GM19025 (cell line): Measurements from ENCODE around the gene MICU1.
"Not testable (repeated sequence)": the region's sequence is repeated elsewhere in the genome, so short reads cannot be mapped to it uniquely, and the experiment has no call there.

Experiments
- ATAC-seq: cut with Tn5 transposase; IDR thresholded peaks from one replicate; pipeline ENCODE4 v1.9.1; 2021; ENCODE audit warnings: mild to moderate bottlenecking, low read depth, moderate library complexity; ENCODE audit not compliant: unreplicated experiment

Gene MICU1

DNA sequence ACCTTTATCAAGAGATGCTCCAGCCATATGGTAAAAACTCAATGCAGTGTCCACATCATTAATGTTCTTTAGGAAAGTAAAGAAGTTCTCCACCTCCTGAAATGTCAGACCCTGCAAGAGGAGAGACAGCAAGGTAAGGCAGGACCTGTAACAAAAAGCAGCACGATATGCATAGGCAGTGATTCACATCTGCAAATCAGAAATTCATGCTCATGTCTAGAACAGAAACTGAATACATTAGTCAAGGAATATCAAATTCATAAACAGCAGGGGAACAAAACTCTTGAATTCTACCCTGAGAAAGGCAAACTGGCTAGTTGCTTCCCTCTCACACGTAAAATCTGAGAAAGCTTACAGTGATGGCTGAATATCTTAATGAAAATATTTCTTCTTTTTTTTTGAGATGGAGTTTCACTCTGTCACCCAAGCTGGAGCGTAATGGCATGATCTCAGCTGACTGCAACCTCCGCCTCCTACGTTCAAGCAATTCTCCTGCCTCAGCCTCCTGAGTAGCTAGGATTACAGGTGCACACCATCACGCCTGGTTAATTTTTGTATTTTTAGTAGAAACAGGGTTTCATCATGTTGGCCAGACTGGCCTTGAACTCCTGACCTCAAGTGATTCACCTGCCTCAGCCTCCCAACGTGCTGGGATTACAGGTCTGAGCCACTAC is 217.8 kb downstream of the MICU1 start:
- no peak for ATAC-seq

DNA sequence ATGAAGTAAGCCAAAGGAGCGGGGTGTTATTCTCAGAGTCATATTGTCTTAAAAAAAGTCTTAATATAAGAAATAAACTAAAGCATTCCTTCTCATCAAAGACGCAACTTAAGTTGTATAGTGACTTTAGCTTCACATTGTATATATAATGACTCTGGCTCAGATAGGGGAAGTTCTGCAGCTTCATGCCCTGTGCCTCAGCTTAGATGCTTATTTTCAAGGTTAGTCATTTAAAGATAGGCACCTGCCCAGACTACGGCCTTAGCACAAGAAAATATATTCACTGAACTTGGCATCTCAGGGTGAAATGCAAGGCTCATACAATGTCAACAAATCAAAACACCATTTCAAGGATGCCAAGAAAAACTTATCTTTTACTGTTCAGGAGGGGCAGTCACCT is 218.4 kb downstream of the MICU1 start:
- no peak for ATAC-seq

DNA sequence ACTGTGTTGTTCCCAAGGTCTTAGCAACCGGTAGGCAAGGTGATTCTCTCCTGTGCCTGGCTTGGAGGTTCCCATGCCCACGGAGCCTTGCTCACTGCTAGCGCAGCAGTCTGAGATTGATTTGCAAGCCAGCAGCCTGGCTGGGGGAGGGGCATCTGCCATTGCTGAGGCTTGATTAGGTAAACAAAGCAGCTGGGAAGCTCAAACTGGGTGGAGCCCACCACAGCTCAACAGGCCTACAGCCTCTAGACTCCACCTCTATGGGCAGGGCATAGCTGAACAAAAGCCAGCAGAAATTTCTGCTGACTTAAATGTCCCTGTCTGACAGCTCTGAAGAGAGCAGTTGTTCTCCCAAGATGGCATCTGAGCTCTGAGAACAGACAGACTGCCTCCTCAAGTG is 230.3 kb downstream of the MICU1 start:
- ATAC-seq = not testable (repeated sequence)

- no peak for ATAC-seq
Observed at GRCh38 chr10:72392571-72392970, 233.3 kb downstream of the MICU1 start.

DNA sequence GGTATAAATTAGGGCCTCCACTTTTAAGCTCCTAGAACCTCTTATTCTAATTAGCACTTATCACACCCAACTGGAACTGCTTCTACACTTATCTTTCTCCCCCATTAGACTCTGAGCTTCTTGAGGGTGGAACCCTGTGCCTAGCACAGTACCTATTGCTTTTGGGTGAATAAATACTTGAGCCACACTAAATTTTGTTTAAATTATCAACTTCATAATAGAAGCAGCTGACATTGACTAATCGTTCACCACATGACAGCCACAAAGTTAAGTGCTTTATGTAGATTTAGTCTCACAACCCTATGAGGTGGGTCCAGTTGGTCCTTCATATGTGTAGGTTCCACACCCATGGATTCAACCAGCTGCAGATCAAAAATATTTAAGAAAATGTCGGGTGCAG is 235.1 kb downstream of the MICU1 start:
- ATAC-seq = no peak

DNA sequence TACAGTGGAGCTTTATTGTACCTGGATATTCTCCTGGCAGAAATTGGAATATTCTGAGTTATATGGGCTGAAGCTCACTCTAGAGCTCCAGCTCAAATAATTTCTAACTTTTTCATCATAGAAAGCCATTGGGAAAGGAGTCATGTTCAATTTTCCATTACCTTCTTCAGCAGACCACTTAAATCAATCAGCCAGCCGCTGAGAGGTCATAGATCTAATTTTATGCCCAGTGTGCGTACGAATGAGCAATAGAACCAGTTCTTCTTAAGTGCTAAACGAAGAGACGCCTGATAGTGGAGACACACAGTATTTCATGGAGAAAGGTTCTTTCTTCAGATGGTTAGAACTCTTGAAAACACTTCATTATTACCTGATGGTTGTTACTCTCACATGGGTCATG is 236.2 kb downstream of the MICU1 start:
- ATAC-seq = no peak

DNA sequence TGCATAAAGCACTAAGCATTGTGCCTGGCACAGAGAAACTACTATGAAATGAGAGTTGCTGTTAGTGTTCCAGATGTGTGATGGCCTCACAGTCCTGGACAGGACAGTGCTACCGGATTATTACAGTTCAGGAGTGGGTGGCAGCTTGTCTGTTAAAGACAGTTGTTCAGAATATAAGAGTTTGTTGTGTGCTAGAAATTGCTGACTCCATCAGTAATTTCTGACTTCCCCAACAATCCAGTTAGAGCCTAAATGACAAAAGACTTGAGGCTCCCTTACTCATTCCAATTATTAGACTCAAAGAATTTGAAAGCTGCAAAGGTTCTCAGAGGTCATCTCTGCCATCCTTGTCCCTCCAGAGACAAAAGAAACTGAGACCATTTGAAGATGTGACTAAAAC is 236.9 kb downstream of the MICU1 start:
- ATAC-seq = no peak

DNA sequence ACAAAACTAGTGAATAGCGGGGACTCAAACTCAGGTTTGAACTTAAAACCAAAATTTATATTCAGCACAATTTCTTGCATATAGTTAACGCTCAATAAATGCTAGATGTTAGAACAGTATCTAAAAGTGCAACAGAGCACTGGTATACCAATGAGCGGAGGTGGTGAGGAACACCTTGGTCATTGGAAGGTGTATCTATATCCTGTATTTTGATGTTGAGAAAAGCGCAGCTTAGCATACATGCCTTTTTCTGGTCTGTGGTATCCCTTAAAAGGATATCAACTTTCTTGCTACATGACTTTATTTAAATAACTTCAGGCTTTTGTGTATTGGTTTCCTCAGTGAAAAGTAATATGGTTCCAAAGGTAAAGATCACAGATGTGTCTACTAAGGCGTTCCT is 237.8 kb downstream of the MICU1 start:
- no peak for ATAC-seq

- ATAC-seq = no peak
Observed at GRCh38 chr10:72386916-72387586, 238.8 kb downstream of the MICU1 start.

GRCh38 chr10:72385724-72386123 is 240.2 kb downstream of the MICU1 start:
- ATAC-seq = no peak

DNA sequence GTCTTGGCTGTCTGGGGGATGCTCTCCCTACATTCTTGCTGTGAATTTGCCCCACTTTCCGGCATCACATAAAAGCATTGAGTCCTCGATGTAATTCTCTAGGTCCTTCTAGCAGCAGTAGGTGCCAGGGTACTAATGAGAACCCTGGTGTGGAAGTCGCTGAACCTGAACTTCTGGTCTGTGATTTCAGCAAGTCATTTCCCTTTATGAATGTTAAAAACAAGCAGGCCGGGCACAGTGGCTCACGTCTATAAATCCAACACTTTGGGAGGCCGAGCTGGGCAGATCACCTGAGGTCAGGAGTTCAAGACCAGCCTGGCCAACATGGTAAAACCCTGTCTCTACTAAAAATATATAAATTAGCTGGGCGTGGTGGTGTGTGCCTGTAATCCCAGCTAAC is 240.9 kb downstream of the MICU1 start:
- not testable (repeated sequence) for ATAC-seq

DNA sequence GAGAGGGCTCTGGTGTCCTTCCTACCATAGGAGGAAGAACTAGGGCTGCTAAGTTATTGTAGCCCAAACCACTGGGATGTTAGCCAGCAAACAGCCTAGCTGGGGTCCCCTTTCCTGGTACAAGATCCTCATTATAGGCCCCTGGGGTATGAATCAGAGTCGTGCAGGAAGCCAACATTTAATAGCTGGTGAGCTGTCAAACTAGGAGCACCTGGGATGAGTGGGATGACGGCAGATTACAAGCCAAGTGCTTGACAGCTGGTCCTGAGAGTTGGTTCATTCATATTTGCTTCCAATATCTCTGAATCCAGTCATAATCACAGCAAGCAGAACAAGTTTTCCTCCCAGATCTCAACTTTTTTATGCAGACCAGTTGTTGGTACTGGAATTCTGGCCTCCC is 246.1 kb downstream of the MICU1 start:
- no peak for ATAC-seq

DNA sequence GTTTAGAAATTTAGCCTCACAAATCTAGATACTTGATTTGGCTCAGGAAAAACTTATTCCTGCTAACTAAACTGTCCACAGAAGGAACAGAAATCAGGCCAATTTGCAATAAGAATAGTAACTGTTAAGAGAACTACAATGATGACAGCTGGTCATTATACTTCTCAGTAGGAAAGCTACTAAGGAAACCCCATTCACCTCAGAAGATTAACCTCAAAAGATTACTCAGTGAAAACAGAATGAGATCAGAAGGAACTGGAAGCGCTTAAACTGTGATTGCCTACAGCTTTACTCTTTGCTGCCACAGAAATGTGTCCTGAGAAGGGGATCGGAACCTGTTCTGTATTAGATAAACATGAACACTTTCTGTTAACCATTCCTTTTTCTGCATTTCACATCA is 246.8 kb downstream of the MICU1 start:
- ATAC-seq = no peak

DNA sequence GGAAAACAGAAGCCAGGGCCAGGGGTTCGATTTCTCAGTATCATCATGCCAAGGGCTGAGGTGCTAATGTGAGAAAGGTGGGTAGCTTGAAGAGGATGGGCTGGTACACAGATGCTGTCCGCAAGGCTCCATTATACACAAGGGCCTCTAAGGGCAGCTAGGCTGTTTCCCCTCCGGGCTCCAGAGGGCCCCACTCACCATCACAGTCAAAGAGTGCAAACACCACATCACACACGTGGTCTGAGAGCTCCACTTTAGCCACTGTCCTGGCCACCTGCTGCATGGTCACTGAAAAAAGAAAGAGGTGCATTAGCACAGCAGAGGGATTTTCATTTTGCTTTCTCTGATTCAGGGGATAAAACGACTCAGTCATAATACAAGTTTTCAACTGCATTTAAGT is 250.3 kb downstream of the MICU1 start:
- ATAC-seq = no peak

DNA sequence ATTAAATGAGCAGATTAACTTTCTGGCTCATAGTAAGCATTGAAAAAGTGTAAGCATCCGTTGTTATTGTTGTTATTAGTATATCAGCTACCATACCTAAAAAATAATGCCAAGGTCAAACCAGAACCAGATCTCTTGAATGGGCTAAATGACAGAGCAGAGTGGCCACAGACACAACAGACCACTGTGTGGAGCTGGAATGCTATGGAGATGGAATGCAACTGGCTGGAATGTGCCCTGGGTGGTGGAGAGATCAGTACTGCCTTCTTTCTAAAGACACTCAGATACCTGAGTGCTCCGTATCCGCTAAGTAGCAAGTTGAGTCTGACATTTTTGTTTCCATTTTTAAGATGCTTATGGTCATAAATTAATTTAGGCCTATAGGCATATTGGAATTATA is 250.7 kb downstream of the MICU1 start:
- no peak for ATAC-seq

DNA sequence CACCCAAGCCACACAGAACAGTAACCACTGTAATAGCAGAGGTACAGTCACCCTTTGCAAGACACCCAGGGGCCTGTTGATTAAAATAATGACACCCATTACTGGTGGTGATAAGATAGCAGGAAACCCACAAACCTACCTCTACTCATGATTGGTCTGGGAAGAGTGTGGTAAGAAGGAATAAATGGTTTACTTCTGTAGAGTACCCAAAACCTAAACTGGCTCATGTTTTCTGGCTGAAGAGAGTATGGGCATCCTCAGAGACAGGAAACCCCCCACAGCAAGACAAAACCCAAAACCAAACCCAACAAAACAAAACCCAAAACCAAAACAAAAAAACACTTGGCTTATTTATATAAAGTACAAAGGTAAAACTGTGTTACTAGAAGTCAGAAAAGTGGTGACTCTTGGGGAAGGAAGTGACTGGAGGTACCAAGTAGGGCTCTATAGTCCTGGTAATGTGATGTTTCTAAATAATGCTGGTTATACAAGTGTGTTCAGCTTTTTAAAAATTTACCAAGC is 255.6 kb downstream of the MICU1 start:
- ATAC-seq = no peak

DNA sequence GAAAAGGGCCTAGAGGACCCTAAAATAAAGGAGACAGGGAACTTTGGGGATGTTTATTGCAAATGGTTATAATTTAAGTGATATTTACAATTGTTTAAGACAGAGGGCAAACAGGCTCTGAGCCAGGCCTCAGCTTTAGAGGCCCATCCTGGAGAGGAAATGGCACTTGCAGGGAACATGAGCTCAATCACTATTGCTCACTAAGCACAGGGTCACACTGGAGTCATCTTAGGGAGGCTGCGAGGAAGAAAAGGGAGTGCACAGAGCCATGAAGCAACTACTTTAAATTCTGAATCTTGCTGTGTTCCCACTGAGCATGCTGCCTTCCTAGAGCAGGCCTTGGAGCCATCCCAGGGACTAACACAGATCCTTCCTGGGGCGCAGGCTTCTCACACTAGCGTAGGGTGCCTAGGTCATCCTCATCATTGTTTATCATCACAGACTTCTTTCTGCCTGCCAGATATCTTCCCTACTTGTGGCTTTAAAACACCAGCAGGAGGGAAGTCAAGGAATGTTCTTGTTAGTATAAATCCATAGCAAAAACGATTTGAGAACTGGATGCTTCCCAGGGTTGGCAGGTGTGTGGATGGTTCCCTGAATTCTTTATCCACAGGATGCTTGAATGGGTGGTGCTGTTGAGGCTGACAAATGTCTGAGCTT is 258.4 kb downstream of the MICU1 start:
- no peak for ATAC-seq

- ATAC-seq = no peak
Observed at GRCh38 chr10:72365106-72365895, 260.6 kb downstream of the MICU1 start.

- peak; percentile 87 for ATAC-seq
Observed at GRCh38 chr10:72364239-72364777, 261.6 kb downstream of the MICU1 start.

- no peak for ATAC-seq
Observed at GRCh38 chr10:72356987-72357386, 268.9 kb downstream of the MICU1 start.

DNA sequence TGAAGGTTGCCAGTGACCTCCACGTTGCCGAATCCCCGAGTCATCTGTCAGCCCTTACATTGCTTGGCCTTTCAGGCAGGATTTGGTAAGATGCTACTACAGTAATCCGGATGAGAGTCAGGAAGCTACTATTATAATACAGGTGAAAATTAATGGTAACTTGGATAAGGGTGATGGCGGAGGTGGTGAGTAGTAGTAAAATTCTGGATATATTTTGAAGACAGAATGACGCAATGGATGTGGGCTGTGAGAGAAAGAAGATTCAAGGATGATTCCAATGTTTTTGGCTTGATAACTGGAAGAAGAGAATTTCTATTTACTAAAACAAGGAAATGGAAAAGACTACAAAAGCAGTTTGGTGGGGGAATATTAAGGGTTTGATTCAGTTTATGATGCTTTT is 269.8 kb downstream of the MICU1 start:
- no peak for ATAC-seq
